Measurements from ENCODE around the gene UGT1A5. TPM values are rescaled to one million over a fixed set of nuclear protein-coding genes. Genes with fewer than 3 reads are reported as not detected.
"Not testable (repeated sequence)": the region's sequence is repeated elsewhere in the genome, so short reads cannot be mapped to it uniquely, and the experiment has no call there.

UGT1A5 gene
- total and polyA plus RNA-seq, 2 of the 13 experiments (the other 11 are each of a cell fraction or from before 2014, with no cell fraction given), result not detected

DNA sequence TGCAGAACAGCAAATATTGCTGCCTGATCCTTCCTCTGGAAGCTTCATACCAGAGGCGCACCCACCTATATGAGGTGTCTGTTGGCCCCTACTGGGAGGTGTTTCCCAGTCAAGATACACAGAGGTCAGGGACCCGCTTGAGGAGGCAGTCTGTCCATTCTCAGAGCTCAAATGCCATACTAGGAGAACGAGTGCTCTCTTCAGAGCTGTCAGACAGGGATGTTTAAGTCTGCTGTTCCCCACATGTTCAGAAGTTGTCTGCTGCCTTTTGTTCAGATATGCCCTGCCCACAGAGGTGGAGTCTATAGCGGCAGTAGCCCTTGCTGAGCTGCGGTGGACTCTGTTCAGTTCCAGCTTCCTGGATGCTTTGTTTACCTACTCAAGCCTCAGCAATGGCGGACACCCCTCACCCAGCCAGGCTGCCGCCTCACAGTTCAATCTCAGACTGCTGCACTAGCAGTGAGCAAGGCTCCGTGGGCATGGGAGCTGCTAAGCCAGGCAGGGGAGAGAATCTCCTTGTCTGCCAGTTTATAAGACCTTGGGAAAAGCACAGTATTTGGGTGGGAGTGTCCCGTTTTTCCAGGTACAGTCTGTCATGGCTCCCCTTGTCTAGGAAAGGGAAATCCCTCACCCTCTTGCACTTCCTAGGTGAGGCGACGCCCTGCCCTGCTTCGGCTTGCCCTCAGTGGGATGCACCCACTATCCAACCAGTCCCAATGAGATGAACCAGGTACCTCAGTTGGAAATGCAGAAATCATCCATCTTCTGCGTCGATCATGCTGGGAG lies 24.4 kb downstream of the UGT1A5 start:
- BruUV-seq (replicated peaks); H3K9ac ChIP-seq (ENCODE audit: insufficient read depth, low read depth, low read length); intact Hi-C loops (cut with micrococcal nuclease; ENCODE audit: unreplicated experiment); H4K20me1 ChIP-seq (ENCODE audit: insufficient read depth, low read length); H3K79me2 ChIP-seq (ENCODE audit: insufficient read depth, low read length); in situ Hi-C loops (cut with HindIII; ENCODE audit: extremely low pct_ligation_motif_present, low pct_unique_long_range_greater_than_20kb); CTCF ChIA-PET (ENCODE audit: low intra/inter-chr PET ratio, low total read pairs); H3K36me3 ChIP-seq (replicated peaks in 1 of 2; ENCODE audit: control insufficient read depth in 1 of 2, insufficient read depth in 2 of 2, low read length in 2 of 2); H3K9me3 ChIP-seq (ENCODE audit: low read length): not testable (repeated sequence)
- H3K27me3 ChIP-seq (ENCODE audit: control insufficient read depth in 1 of 2, insufficient read depth in 2 of 2, low read length in 2 of 2), result peaks cover 0 to 20% of the 10 kb centered on the region in 2 experiments; a peak in 2 of 5 replicates
- H3K4me1 ChIP-seq (ENCODE audit: insufficient read depth, low read length), result peaks cover 57% of the 10 kb centered on the region
- POLR2A ChIA-PET, result interaction anchor here (0.7 to 1.3 kb wide), 3 partner anchors 8 to 243 kb away, joined by 3 to 6 read pairs (median 3); partner anchors contain the start of gene UGT1A3
- peak; percentile 99 for ATAC-seq
- H3K27ac ChIP-seq (ENCODE audit: extremely low read length, insufficient read depth, low read length), result peak overlapping the region; percentile 72
- WGBS (ENCODE audit: low lambda C conversion rate), result 35% methylated on average over 13 of the region's 14 CpGs
- H3K4me2 ChIP-seq (ENCODE audit: low read depth, low read length), result peak overlapping the region; percentile 72
- peak; percentile 80 for DNase-seq (ENCODE audit: low spot score)
- H3K4me3 ChIP-seq (replicated peaks in 1 of 3; ENCODE audit: insufficient read depth in 1 of 3, low read depth in 2 of 3, low read length in 3 of 3), result peak overlapping the region; percentile 3 to 47 (median 21); a peak in 5 of 6 replicates
- FAIRE-seq, result peak; percentile 50
- peak overlapping the region; percentile 75 for H2AFZ ChIP-seq (ENCODE audit: low read length)
- TF ChIP-seq ELF1 (CRISPR knock-in tag; IDR thresholded peaks at IDR 0.05) (peak; percentile 85), IKZF5 (CRISPR knock-in tag; IDR thresholded peaks at IDR 0.05) (peak; percentile 63), MAX (IDR thresholded peaks at IDR 0.05) (peak; percentile 56), TSC22D2 (CRISPR knock-in tag; IDR thresholded peaks at IDR 0.05; ENCODE audit: borderline replicate concordance) (0 out of 2 replicates have a peak, but pooled peaks have one; percentile 47), ASH2L (IDR thresholded peaks at IDR 0.05; ENCODE audit: insufficient read length, low read depth, low read length) (peak; percentile 36), ZNF441 (CRISPR knock-in tag; IDR thresholded peaks at IDR 0.05; ENCODE audit: borderline replicate concordance) (peak; percentile 87), AKAP8 (CRISPR knock-in tag; IDR thresholded peaks at IDR 0.05) (peak; percentile 42; the same call in 1 of the 2 replicates), GABPB1 (CRISPR knock-in tag; IDR thresholded peaks at IDR 0.05) (peak; percentile 64), ZNF24 (IDR thresholded peaks at IDR 0.05) (0 out of 2 replicates have a peak, but pooled peaks have one; percentile 42), FOXK2 (IDR thresholded peaks at IDR 0.05) (peak; percentile 60; the same call in 1 of the 2 replicates), MED1 (CRISPR knock-in tag; IDR thresholded peaks at IDR 0.05) (peak; percentile 45; the same call in 1 of the 2 replicates), HES4 (CRISPR knock-in tag; IDR thresholded peaks at IDR 0.05; ENCODE audit: borderline replicate concordance) (peak; percentile 60; the same call in 1 of the 2 replicates), ZNF589 (CRISPR knock-in tag; conservative IDR thresholded peaks at IDR 0.05) (peak; percentile 58; the same call in 1 of the 2 replicates)
- TF ChIP-seq, protein P1, sequence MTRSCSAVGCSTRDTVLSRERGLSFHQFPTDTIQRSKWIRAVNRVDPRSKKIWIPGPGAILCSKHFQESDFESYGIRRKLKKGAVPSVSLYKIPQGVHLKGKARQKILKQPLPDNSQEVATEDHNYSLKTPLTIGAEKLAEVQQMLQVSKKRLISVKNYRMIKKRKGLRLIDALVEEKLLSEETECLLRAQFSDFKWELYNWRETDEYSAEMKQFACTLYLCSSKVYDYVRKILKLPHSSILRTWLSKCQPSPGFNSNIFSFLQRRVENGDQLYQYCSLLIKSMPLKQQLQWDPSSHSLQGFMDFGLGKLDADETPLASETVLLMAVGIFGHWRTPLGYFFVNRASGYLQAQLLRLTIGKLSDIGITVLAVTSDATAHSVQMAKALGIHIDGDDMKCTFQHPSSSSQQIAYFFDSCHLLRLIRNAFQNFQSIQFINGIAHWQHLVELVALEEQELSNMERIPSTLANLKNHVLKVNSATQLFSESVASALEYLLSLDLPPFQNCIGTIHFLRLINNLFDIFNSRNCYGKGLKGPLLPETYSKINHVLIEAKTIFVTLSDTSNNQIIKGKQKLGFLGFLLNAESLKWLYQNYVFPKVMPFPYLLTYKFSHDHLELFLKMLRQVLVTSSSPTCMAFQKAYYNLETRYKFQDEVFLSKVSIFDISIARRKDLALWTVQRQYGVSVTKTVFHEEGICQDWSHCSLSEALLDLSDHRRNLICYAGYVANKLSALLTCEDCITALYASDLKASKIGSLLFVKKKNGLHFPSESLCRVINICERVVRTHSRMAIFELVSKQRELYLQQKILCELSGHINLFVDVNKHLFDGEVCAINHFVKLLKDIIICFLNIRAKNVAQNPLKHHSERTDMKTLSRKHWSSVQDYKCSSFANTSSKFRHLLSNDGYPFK (CRISPR knock-in tag; IDR thresholded peaks at IDR 0.05; ENCODE audit: borderline replicate concordance), result peak; percentile 62; the same call in 1 of the 2 replicates

All from HepG2 (cell line).